Endothelial cell of umbilical vein (primary cell): ENCODE data around the gene TRIM7.

ENCODE experiments used
- POLR2A ChIP-seq: IDR thresholded peaks from 2 replicates; pipeline ENCODE4 v1.6.1; 2012; ENCODE audit warnings: low read depth, mild to moderate bottlenecking, control low read depth, low read length
- TF ChIP-seq, protein P1 (sequence below), 2 donors: IDR thresholded peaks; 1 replicate in 1 of 2; 2 replicates in 1 of 2; pipeline ENCODE4 v1.5.1; 2011; ENCODE audit warnings: low read length in 2 of 2, mild to moderate bottlenecking in 2 of 2, moderate library complexity in 2 of 2, control low read depth in 1 of 2, inconsistent platforms in 1 of 2, low read depth in 1 of 2; ENCODE audit not compliant: insufficient read depth in 1 of 2; ENCODE audit errors: extremely low read depth in 1 of 2

DNA sequence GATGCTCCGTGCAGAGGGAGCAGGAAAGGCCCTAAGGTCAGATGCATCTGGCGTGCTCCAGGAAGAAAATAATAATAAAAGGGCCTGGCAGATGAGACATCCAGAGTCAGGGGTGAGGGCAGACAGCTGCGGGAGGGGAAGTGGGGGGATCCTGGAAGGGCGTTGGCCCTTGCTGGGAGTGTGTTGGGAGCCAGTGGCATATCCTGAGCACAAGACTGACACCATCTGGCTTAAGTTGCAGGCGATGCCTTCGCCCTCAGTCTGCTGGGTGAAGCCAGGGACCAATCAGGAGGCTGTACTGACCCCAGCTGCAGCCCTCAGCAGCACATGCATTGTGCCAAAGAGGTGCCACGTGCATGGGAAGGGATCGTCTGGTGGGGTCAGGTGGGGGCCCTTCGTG is 53.9 kb downstream of the TRIM7 start:
- TF ChIP-seq, protein P1, sequence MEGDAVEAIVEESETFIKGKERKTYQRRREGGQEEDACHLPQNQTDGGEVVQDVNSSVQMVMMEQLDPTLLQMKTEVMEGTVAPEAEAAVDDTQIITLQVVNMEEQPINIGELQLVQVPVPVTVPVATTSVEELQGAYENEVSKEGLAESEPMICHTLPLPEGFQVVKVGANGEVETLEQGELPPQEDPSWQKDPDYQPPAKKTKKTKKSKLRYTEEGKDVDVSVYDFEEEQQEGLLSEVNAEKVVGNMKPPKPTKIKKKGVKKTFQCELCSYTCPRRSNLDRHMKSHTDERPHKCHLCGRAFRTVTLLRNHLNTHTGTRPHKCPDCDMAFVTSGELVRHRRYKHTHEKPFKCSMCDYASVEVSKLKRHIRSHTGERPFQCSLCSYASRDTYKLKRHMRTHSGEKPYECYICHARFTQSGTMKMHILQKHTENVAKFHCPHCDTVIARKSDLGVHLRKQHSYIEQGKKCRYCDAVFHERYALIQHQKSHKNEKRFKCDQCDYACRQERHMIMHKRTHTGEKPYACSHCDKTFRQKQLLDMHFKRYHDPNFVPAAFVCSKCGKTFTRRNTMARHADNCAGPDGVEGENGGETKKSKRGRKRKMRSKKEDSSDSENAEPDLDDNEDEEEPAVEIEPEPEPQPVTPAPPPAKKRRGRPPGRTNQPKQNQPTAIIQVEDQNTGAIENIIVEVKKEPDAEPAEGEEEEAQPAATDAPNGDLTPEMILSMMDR (IDR thresholded peaks at IDR 0.05; ENCODE audit: extremely low read depth in 1 of 2, insufficient read depth in 1 of 2, low read depth in 1 of 2, low read length in 2 of 2) = no peak
- TF ChIP-seq POLR2A = no peak
